ENCODE results near the gene GON4L. TPM values are rescaled to one million over a fixed set of nuclear protein-coding genes. Genes with fewer than 3 reads are reported as not detected.

GON4L gene
- polyA plus RNA-seq, 1 of the 3 experiments (the other 2 are of a cell fraction) = 16.5 TPM

DNA sequence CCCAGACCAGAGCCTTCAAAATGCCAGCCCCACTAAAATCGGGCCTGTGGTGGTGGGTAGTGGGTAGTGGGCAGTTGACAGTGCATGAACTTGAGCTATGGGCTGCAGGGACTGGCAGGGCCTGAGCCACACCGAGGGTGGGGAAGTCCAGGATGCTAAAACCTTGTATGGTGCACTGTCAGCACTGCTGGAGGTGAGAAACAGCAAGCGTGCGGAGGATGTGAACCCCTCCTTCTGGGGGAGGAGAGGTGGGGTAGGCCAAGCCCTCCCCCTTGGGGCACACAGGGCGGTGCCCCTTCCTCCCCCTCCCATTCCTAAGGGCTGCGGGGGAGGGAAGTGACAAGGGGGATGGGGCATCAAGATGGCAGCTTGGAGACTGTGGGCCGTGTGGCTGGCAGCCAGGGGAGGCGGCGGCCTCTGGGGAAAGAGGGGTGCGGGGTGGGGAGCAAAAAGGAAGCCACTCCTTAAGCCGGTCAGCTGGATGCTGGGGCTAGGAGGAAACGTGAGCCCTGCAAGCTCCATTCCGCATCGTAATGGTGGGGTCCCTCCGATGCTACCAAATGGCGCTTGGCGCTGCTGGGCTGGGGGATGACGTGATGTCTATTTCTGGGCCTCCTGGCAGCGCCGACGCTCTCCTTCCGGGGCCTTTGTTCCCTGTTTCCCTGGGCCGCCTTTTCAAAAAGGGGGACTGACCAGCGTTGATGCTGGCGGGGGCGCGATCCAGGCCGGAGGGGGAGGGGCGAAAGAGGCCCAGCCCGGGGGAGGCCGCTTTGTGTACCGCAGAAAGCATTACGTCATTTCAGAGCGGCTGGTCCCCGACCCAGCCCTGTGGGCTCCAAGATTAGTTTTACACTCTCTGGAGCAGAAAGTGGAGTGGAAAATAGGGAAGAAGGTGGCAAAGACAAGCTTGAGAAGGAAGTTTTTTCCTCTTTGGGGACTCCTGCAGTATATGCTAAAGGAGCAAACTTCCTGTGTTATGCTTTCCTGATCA lies 3.2 kb upstream of the GON4L start (continued):
- TF ChIP-seq, protein P1, sequence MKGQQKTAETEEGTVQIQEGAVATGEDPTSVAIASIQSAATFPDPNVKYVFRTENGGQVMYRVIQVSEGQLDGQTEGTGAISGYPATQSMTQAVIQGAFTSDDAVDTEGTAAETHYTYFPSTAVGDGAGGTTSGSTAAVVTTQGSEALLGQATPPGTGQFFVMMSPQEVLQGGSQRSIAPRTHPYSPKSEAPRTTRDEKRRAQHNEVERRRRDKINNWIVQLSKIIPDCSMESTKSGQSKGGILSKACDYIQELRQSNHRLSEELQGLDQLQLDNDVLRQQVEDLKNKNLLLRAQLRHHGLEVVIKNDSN (IDR thresholded peaks at IDR 0.05; ENCODE audit: borderline replicate concordance, low read depth) = no peak
- TF ChIP-seq RCOR1 (IDR thresholded peaks at IDR 0.05; ENCODE audit: low read length) (no peak), FOXJ3 (CRISPR knock-in tag; IDR thresholded peaks at IDR 0.05) (peak; percentile 41), RFX5 (IDR thresholded peaks at IDR 0.05; ENCODE audit: low read length) (no peak), FOSL2 (IDR thresholded peaks at IDR 0.05; ENCODE audit: borderline replicate concordance, low read depth) (no peak), TCF12 (IDR thresholded peaks at IDR 0.05) (peak; percentile 13; the same call in 1 of the 2 replicates), TAF1 (IDR thresholded peaks at IDR 0.05; ENCODE audit: borderline replicate concordance, low read depth, low read length) (0 out of 2 replicates have a peak, but pooled peaks have one; percentile 30), ELF1 (IDR thresholded peaks at IDR 0.05) (no peak), YY1 (IDR thresholded peaks at IDR 0.05; ENCODE audit: low read depth) (peak; percentile 85), TEAD4 (IDR thresholded peaks at IDR 0.05; ENCODE audit: borderline replicate concordance, insufficient read depth) (no peak), RAD21 (IDR thresholded peaks at IDR 0.05; ENCODE audit: low read length) (no peak), JUND (IDR thresholded peaks at IDR 0.05) (peak; percentile 32), MXI1 (IDR thresholded peaks at IDR 0.05; ENCODE audit: low read depth, low read length) (peak; percentile 64), POLR2AphosphoS5 (IDR thresholded peaks at IDR 0.05; ENCODE audit: low read depth, low read length) (peak; percentile 33), FOXM1 (IDR thresholded peaks at IDR 0.05; ENCODE audit: low read depth) (no peak), RXRA (IDR thresholded peaks at IDR 0.05; ENCODE audit: borderline replicate concordance, low read depth) (no peak)
- TF ChIP-seq, protein P2, sequence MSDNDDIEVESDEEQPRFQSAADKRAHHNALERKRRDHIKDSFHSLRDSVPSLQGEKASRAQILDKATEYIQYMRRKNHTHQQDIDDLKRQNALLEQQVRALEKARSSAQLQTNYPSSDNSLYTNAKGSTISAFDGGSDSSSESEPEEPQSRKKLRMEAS (IDR thresholded peaks at IDR 0.05; ENCODE audit: low read depth) = no peak
- TF ChIP-seq, protein P3, sequence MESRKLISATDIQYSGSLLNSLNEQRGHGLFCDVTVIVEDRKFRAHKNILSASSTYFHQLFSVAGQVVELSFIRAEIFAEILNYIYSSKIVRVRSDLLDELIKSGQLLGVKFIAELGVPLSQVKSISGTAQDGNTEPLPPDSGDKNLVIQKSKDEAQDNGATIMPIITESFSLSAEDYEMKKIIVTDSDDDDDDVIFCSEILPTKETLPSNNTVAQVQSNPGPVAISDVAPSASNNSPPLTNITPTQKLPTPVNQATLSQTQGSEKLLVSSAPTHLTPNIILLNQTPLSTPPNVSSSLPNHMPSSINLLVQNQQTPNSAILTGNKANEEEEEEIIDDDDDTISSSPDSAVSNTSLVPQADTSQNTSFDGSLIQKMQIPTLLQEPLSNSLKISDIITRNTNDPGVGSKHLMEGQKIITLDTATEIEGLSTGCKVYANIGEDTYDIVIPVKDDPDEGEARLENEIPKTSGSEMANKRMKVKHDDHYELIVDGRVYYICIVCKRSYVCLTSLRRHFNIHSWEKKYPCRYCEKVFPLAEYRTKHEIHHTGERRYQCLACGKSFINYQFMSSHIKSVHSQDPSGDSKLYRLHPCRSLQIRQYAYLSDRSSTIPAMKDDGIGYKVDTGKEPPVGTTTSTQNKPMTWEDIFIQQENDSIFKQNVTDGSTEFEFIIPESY (IDR thresholded peaks at IDR 0.05; ENCODE audit: borderline replicate concordance, low read depth) = 0 out of 2 replicates have a peak, but pooled peaks have one; percentile 10
- TF ChIP-seq, protein P4, sequence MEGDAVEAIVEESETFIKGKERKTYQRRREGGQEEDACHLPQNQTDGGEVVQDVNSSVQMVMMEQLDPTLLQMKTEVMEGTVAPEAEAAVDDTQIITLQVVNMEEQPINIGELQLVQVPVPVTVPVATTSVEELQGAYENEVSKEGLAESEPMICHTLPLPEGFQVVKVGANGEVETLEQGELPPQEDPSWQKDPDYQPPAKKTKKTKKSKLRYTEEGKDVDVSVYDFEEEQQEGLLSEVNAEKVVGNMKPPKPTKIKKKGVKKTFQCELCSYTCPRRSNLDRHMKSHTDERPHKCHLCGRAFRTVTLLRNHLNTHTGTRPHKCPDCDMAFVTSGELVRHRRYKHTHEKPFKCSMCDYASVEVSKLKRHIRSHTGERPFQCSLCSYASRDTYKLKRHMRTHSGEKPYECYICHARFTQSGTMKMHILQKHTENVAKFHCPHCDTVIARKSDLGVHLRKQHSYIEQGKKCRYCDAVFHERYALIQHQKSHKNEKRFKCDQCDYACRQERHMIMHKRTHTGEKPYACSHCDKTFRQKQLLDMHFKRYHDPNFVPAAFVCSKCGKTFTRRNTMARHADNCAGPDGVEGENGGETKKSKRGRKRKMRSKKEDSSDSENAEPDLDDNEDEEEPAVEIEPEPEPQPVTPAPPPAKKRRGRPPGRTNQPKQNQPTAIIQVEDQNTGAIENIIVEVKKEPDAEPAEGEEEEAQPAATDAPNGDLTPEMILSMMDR (IDR thresholded peaks at IDR 0.05) = no peak
